ENCODE data around the gene SLC28A2.
A peak's percentile ranks its signal among the peaks of the same experiment; 100 is the strongest.

Gene SLC28A2

DNA sequence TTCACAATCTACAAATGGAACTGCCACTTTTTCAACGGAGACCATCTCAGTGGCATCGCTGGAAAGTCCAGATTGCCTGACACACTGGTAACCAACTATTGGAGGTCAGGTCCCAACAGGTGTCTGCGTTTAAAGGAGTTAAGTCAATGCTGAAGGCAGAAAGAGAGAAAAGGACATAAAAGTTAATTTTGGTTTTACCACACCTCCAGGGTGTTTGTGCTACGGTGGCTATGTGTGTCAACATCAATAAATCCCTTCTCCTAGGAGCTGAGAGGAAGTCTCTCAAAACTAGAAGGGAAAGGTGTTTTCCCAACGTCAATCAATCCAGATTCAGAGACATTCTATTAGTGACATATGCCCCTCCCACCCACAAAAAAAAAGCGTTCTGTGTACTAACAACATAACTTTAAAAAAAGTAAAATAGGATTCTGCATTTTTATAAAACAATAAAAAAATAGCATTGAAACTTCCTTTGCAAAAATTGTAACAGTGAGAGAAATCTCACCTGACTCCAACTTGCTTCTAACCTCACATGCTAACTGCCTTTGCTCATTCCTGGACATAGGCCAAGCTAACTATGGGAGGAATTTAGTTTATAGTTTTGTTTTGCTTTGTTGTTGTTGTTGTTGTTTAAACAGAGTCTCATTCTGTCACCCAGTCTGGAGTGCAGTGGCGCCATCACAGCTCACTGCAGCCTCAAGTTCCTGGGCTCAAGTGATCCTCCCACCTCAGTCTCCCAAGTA is 67.6 kb downstream of the SLC28A2 start:
- intact Hi-C loops (cut with DNase I), result no loop called here
- no peak for DNase-seq

DNA sequence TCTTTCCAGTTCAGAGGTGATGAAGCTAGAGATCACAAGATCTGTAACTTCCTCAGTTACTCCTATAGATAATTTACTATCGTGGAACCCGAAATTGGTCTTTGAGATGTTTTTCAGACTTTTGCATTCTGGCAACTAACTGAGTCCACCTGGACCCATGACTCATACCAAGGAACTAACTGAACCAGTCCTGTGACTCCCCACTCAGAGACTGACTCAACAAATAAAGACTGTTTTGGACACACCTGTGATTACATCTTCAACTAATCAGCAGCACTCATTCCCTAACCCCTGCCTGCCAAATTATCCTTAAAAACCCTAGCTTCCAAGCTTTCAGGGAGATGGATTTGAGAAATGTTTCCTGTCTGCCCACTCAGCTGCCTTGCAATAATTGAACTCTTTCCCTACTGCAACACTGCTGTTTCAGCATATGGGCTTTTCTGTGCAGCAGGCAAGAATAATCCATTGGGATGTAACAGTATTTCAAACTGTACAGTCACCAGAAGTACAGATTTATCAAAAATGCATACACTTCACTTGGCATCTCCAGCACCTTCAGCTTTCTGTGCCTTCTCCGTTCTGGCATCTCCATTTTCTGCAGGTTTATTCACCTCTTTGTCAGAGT is 68.7 kb downstream of the SLC28A2 start:
- no peak for DNase-seq
- intact Hi-C loops (cut with DNase I), result no loop called here

DNA sequence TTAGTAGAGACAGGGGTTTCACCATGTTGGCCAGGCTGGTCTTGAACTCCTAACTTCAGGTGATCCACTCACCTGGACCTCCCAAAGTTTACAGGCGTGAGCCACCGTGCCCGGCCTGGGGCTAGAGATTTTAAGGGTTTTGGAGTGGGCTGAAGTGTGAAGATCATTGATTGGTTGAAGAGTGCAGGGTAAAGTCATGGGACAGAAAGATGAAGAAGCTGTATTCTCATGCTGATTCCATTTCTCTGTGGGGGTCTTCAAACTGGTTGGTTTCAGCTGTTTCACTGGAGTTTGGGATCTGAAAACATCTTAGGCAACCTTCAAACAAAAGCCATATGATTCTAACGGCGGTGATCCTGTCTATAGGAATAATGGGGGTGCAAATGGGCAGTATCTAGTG is 74.2 kb downstream of the SLC28A2 start:
- no peak for DNase-seq
- intact Hi-C loops (cut with DNase I), result loop anchor here (5.0 kb wide), 1 partner anchor 46 kb away; no protein-coding TSS in a partner anchor

DNA sequence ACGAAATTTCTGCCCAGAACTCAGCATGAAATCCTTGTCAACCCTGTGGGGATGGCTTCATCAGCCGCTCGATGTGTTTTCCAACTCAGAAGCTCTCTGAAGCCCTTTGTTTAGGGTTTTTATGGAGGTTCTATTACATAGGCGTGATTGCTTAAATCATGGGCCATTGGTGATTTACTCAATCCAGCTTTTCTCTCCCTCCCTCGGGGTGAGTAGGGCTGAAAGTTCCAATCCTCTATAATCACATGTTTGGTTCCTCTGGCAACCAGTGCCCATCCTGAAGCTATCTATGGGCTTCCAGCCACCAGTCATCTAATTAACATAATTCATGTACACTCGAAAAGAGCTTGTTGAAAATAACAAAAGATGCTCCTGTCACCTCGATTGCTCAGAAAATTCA is 74.7 kb downstream of the SLC28A2 start:
- DNase-seq, result peak in 2 of 10 donors; percentile 9 to 29

More for the DNA sequence above, 74.7 kb downstream of the SLC28A2 start:
- intact Hi-C loops (cut with DNase I), result loop anchor here (5.0 kb wide), 1 partner anchor 46 kb away; no protein-coding TSS in a partner anchor

Measured in posterior cingulate gyrus (tissue), 11 donors.